HG03139 (cell line): Measurements from ENCODE around the gene VAPB.
"Not testable (repeated sequence)": the region's sequence is repeated elsewhere in the genome, so short reads cannot be mapped to it uniquely, and the experiment has no call there.

Source experiments
- ATAC-seq: cut with Tn5 transposase; IDR thresholded peaks from one replicate; pipeline ENCODE4 v1.9.1; 2021; ENCODE audit not compliant: unreplicated experiment

The VAPB gene, protein sequence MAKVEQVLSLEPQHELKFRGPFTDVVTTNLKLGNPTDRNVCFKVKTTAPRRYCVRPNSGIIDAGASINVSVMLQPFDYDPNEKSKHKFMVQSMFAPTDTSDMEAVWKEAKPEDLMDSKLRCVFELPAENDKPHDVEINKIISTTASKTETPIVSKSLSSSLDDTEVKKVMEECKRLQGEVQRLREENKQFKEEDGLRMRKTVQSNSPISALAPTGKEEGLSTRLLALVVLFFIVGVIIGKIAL

GRCh38 chr20:58388882-58389323 is at the start of gene VAPB:
Gene VAPB (plus strand): TSS chr20:58389229. CDS start chr20:58389460, 231 bp downstream.
- peak; percentile 93 for ATAC-seq

- ATAC-seq = no peak
Measured at GRCh38 chr20:58339741-58340140, 49.3 kb upstream of the VAPB start.

DNA sequence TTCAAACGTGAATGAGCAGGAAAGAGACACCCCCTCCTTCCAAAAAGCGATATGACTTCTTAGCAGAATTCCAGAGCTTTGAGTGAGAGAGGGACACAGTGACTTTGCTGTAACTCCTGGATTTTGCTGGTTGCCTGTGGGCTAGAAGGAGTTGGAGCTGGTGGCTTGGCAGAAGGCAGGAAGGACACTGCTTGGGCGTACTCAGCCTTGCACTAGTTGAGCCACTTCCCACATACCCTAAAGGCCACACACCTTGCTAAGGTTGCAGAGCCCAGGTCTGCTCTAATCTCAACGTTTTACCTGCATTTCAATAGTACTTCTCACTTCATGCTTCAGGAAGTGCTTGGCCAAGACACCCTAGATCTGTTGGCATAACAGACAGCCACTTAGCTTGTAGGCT is 48.9 kb upstream of the VAPB start:
- no peak for ATAC-seq

DNA sequence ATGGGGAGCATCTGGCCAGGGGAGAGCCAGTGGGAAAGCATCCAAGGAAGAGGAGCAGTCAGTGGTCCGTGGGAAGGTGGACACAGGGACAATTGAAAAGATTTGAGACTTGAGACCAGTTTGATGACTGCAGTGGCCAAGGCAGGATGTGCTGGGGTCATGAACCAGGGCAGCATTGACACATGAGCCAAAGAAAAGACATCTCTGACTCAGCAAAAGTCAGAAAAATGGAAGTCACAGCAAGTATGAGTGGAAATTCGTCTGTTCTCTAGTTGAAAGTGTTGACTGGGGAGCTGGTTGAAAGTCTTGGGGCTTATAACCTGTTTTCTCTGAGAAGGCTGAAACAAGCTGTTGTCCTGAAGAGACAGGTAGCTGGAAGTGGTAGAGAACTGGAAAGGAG is 48.2 kb upstream of the VAPB start:
- no peak for ATAC-seq

DNA sequence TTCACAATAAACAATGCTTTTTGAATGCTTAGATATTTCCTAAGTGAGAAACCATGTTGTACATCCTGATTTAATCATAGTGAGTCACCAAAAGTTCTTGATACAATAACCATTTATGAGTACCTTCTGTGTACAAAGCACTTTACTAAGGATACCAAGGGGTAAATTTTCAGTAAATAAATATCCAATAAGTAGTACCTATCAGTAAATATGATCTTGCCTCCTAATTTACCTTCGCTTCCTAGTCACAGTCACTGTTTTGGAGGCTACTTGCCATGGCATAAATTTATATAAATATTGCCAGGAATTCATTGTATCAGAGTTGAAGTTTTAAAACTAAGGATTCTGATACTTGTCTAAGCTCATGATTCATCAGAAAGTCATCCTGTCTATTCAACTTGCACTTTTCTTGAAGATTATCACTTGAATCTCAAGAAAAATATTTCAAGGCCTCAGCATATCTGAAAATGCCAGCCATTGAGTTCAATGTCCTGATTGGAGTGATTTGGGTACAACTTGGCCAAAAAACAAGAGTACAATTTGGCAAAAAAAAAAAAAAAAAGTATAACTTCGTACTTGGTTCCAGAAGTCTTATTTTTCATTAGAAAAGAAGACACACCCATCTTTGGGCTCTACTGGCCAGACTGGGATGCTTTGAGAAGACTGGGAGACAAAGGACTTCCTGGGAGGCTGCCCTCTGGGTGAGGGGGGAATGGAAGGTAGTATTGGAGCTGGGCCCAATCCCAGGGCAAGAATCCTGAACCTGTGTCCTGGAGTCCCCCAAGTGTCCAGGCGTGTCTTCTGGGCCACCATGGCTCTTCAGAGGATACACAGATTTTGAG is 46.7 kb upstream of the VAPB start:
- ATAC-seq = no peak

GRCh38 chr20:58344741-58345140 is 44.3 kb upstream of the VAPB start:
- ATAC-seq = no peak

DNA sequence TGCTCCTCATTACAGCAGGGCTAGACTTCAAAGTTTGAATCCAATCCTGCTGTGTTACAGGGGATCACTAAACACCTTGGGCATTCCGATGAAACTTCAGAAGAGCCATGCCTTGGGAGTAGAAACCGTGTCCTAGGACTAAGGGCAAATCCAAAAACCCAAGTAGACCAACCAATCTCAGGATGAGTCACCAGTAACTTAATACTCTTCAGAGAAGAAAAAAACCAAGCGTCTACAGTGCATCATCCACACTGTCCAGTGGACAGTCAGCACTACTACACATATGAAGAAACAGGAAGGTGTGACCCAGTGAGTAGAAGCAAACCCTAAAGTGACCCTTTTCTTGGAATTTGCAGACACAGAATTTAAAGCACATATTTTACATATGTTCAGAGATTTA is 39.5 kb upstream of the VAPB start:
- ATAC-seq = no peak

GRCh38 chr20:58352468-58352867 is 36.6 kb upstream of the VAPB start:
- no peak for ATAC-seq

- ATAC-seq = no peak
Measured at GRCh38 chr20:58359441-58359840, 29.6 kb upstream of the VAPB start.

GRCh38 chr20:58360936-58361335 is 28.1 kb upstream of the VAPB start:
- ATAC-seq = no peak

- ATAC-seq = no peak
Measured at GRCh38 chr20:58361481-58362205, 27.4 kb upstream of the VAPB start.

DNA sequence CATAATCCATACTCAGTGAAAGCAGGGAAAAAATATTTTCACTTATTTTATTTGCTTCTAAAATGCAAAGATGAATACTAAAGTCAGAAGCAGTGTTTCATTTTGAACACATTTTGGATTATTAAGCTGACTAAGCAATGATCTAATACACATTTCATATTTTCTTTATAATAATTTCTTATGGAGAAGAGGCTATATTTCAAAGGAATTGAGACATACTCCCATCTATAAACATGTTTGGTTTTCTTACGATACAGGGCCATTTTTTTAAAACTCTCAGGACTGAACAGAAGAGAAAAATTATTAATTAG is 26.9 kb upstream of the VAPB start:
- ATAC-seq = no peak

- no peak for ATAC-seq
Measured at GRCh38 chr20:58362970-58363369, 26.1 kb upstream of the VAPB start.

DNA sequence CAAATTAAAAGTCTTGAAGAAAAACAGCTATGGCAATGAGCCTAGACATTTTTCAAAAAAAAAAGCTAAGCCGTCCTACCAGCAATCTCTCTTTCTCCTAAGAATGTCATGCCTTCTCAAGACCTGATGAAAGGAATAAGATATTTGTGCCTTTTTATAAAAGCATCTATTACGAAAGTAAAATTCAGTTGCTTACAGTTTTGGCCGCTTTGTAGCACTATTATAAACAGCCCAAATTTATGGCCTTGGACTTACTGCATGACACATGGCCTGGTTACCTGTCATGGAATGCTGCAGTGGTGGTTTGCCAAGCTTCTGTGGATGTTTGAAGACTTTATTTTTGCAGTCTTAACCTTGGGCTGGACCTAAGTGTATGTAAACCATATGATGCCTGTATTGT is 22.2 kb upstream of the VAPB start:
- ATAC-seq = no peak

DNA sequence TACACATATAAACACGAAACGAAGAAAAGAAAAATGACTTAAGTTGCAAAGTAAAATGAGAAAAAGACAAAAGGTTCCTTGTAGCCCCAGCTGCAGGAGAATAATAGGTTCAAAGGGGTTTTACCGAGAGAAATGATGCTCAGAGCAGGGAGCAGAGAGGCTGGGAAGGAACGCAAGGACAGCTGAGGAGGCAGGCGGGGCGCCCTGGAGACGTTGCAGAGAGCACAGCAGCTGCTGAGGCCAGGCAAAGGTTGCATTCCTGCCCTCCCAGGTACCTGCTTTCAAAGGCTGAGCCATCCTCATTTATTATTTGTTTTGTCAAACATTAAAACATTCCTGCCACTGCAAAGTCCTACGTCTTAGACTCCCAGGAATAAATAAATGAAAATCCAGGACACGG is 16.2 kb upstream of the VAPB start:
- ATAC-seq = no peak

DNA sequence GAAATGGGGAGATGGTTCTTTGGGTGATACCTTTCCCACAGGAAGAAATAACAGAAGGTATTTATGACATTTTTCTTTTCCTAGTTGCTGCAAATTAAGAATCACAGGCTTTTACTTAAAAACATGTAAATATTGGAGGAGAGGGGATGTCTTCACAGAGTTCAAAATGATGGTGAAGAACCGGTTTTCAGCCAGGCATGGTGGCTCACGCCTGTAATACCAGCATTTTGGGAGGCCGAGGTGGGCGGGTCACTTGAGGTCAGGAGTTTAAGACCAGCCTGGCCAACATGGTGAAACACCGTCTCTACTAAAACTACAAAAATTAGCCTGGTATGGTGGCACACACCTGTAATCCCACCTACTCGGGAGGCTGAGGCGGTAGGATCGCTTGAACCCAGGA is 15.7 kb upstream of the VAPB start:
- not testable (repeated sequence) for ATAC-seq

DNA sequence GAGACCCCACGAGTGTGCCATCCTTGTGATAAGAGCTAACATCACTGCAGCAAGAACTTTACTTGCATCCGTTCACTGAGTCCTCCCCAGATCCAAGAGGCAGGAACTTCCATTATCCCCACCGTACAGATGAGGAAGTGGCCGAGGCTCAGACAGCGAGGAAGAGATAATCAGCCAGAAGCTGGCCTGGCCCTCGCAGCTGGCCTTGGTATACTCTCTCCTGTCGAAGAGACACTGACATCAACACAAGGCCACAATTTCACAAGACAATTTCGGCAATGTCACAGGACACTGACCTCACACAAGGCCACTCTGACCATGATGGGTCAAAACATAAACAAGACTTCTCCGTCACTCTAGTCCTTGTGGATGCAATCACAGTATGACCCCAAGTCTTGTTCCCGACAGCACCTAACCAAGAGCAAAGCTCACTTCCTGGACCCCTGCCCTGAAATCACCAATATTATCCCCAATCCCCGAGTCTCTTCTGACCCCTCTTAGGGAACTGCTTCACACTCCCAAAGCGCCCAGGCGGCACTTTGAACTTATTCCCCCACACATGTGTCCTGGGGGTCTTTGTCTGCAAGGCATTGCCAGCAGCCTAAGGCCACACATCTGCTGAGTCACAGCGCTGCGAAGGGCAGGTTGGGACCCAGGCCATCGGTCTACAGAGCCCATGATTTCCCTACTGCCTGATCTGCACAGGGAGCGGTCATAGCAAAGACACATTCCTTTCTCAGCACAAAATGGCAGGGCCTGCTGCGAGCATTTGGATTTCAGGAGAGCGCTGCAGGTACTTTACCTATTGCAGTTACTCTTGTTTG is 14.8 kb upstream of the VAPB start:
- no peak for ATAC-seq

- no peak for ATAC-seq
Measured at GRCh38 chr20:58374906-58375758, 13.9 kb upstream of the VAPB start.

DNA sequence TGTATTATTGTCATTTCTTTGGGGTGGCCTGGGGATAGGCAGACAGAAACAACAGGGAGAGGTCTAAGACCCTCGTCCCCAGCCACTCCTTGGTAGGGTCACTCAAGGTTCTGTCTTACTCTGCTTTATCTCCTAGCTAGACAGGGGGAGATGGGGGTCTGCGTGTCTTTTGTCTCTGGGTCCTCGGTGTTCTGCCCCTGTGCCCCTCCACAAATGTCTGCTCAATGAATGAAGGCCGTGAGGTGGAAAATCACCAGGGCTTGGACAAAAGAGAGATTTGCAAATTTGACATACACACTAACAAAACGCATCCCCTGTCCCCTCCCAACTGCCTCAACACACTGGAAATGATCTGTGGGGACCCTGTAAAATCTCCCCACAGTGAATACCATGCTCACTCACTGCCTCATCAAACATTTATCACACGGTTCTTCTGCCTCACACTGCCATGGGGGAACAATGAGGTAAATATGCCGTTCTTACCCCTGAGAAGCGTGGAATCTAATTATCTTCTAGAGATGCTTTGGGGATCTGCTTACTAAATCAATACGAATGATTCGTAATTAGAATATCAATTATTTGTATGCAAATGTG is 13.2 kb upstream of the VAPB start:
- no peak for ATAC-seq

GRCh38 chr20:58377017-58377416 is 12.0 kb upstream of the VAPB start:
- no peak for ATAC-seq
